ENCODE measurements around the gene EVX1. TPM values are rescaled to one million over a fixed set of nuclear protein-coding genes. Genes with fewer than 3 reads are reported as not detected.

Gene EVX1
- total RNA-seq, 1 donor from 2014 or later, result 0.41 TPM

GRCh38 chr7:27235387-27236311 is 7.0 kb upstream of the EVX1 start:
- peaks cover 85% of the 10 kb centered on the region for H3K27me3 Mint-ChIP-seq

GRCh38 chr7:27237735-27238334 is 4.8 kb upstream of the EVX1 start:
- no peak for TF ChIP-seq CTCF (conservative IDR thresholded peaks at IDR 0.05)
- Mint-ChIP-seq H3K4me3 (peak overlapping the region; percentile 63), H3K4me1 (ENCODE audit: unreplicated experiment) (peaks cover 8% of the 10 kb centered on the region), H3K9me3 (no peaks in the 10 kb centered on the region), H3K27ac (no peak overlapping the region), H3K36me3 (no peaks in the 10 kb centered on the region), H3K27me3 (peaks cover 97% of the 10 kb centered on the region)
- DNase-seq (ENCODE audit: extremely low spot score, unreplicated experiment), result no peak

More at GRCh38 chr7:27235387-27236311, 7.0 kb upstream of the EVX1 start:
- Mint-ChIP-seq H3K4me3 (peak overlapping the region; percentile 82), H3K4me1 (ENCODE audit: unreplicated experiment) (no peaks in the 10 kb centered on the region), H3K9me3 (no peaks in the 10 kb centered on the region), H3K27ac (no peak overlapping the region), H3K36me3 (no peaks in the 10 kb centered on the region)
- peak; percentile 67 for TF ChIP-seq CTCF (conservative IDR thresholded peaks at IDR 0.05)
- DNase-seq (ENCODE audit: extremely low spot score, unreplicated experiment), result peak; percentile 76

GRCh38 chr7:27238979-27239386 is 3.6 kb upstream of the EVX1 start:
- Mint-ChIP-seq H3K9me3 (no peaks in the 10 kb centered on the region), H3K27ac (no peak overlapping the region), H3K36me3 (no peaks in the 10 kb centered on the region), H3K27me3 (peaks cover 94% of the 10 kb centered on the region), H3K4me3 (peak overlapping the region; percentile 58), H3K4me1 (ENCODE audit: unreplicated experiment) (peaks cover 13% of the 10 kb centered on the region)
- no peak for DNase-seq (ENCODE audit: extremely low spot score, unreplicated experiment)
- no peak for TF ChIP-seq CTCF (conservative IDR thresholded peaks at IDR 0.05)

GRCh38 chr7:27239387-27240014 is 3.1 kb upstream of the EVX1 start:
- no peak for TF ChIP-seq CTCF (conservative IDR thresholded peaks at IDR 0.05)
- Mint-ChIP-seq H3K27ac (no peak overlapping the region), H3K4me3 (peak overlapping the region; percentile 57), H3K9me3 (no peaks in the 10 kb centered on the region), H3K27me3 (peaks cover 94% of the 10 kb centered on the region), H3K36me3 (peaks cover 3% of the 10 kb centered on the region), H3K4me1 (ENCODE audit: unreplicated experiment) (peaks cover 16% of the 10 kb centered on the region)
- no peak for DNase-seq (ENCODE audit: extremely low spot score, unreplicated experiment)

- H3K9me3 Mint-ChIP-seq, result no peaks in the 10 kb centered on the region
- H3K36me3 Mint-ChIP-seq, result peaks cover 3% of the 10 kb centered on the region
- no peak for TF ChIP-seq CTCF (conservative IDR thresholded peaks at IDR 0.05)
- DNase-seq (ENCODE audit: extremely low spot score, unreplicated experiment), result no peak
- H3K27ac Mint-ChIP-seq, result peak overlapping the region; percentile 19
- H3K4me1 Mint-ChIP-seq (ENCODE audit: unreplicated experiment), result peaks cover 18% of the 10 kb centered on the region
- H3K27me3 Mint-ChIP-seq, result peaks cover 94% of the 10 kb centered on the region
- H3K4me3 Mint-ChIP-seq, result peak overlapping the region; percentile 57
Measured at GRCh38 chr7:27240015-27240731, 2.4 kb upstream of the EVX1 start.
